GM21390 (cell line): ENCODE measurements around the gene MASP1.

Experiments used
- ATAC-seq: cut with Tn5 transposase; IDR thresholded peaks from one replicate; pipeline ENCODE4 v1.9.1; 2021; ENCODE audit not compliant: unreplicated experiment

The MASP1 gene, protein sequence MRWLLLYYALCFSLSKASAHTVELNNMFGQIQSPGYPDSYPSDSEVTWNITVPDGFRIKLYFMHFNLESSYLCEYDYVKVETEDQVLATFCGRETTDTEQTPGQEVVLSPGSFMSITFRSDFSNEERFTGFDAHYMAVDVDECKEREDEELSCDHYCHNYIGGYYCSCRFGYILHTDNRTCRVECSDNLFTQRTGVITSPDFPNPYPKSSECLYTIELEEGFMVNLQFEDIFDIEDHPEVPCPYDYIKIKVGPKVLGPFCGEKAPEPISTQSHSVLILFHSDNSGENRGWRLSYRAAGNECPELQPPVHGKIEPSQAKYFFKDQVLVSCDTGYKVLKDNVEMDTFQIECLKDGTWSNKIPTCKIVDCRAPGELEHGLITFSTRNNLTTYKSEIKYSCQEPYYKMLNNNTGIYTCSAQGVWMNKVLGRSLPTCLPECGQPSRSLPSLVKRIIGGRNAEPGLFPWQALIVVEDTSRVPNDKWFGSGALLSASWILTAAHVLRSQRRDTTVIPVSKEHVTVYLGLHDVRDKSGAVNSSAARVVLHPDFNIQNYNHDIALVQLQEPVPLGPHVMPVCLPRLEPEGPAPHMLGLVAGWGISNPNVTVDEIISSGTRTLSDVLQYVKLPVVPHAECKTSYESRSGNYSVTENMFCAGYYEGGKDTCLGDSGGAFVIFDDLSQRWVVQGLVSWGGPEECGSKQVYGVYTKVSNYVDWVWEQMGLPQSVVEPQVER

GRCh38 chr3:187291512-187292132, at the start of gene MASP1:
TSS of gene MASP1 (minus strand) at chr3:187291737. CDS start at chr3:187291632, 105 bp downstream.
- ATAC-seq = no peak

DNA sequence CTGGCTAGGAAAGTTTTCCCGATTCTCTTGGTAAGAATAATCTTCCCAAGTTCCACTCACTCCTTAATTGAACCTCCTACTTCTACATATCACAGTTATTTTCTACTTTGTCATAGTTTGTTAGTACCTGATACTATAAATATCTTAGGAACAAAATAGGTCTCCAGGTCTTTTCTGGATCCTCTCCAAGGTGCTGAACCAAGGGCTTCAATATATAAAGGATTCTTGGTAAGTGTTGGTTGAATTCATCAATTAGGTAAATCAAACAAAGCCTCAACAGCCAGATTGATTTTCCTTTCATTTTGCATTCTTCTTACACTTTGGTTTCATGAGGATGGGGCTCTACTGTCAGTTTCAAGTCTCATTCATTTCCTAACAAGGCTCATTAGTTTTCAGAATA, 49.0 kb upstream of the MASP1 start:
- no peak for ATAC-seq

- ATAC-seq = no peak
Measured at GRCh38 chr3:187336322-187336721, 44.8 kb upstream of the MASP1 start.

DNA sequence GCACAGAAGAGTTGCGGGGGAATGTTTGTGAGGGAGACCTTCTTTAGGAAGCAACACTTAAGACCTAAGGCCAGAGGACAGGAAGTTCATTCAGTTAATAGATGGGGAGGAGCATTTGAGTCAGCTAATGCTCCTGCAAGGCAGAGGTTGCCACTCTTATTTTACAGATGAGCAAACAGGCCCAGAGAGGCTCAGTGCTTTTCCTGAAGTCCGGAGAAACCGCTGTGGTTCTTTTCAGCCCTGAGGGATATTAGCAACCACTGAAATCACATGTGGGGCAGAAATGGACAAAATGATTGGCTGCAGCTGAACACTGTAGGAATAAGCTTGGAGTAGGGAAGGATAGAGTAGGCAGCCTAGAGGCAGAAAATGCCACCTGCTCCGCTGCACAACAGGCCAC, 43.4 kb upstream of the MASP1 start:
- ATAC-seq = no peak

- ATAC-seq = no peak
Measured at GRCh38 chr3:187328691-187329090, 37.2 kb upstream of the MASP1 start.

DNA sequence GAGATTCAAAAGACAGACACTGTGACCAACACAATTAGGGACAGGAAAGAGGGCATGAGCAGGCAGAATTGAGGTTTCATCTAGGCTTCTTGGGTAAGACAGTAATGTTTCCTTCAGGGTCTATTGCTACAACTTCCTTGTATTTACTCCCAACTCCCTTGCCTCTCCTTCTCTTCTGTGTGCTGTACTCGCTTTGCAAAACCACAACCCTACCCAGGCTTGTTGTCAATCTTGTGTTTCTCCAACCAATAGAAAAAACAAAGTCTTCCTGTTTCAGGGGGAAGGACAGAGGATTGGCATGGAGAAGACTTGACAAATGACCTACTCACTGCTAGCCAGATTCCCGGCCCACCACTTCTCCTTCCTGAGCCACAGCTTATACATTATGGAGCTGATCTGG, 36.3 kb upstream of the MASP1 start:
- no peak for ATAC-seq

GRCh38 chr3:187325632-187326031, 34.1 kb upstream of the MASP1 start:
- ATAC-seq = no peak

GRCh38 chr3:187323091-187323490, 31.6 kb upstream of the MASP1 start:
- ATAC-seq = no peak

- no peak for ATAC-seq
Measured at GRCh38 chr3:187322291-187322690, 30.8 kb upstream of the MASP1 start.

DNA sequence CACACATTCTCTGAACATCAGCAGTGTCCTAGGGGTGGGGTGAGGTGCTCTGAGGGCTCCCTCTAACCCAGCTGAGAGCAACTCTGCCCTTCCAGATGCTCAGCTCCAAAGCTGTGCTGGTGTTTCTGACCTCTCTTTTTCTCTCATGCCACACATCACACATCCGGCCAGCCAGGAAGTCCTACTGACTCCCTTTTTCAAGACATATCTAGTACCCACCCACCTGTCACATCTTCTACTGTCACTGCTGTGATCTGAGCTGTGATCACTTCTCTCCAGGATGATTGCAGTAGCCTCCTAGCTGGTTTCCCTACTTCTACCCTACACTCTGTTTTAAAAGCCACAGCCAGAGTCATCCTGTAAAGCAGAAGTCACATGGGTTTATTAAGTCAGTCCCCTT, 30.2 kb upstream of the MASP1 start:
- ATAC-seq = no peak

GRCh38 chr3:187319699-187320302, 28.3 kb upstream of the MASP1 start:
- ATAC-seq = peak; percentile 77

DNA sequence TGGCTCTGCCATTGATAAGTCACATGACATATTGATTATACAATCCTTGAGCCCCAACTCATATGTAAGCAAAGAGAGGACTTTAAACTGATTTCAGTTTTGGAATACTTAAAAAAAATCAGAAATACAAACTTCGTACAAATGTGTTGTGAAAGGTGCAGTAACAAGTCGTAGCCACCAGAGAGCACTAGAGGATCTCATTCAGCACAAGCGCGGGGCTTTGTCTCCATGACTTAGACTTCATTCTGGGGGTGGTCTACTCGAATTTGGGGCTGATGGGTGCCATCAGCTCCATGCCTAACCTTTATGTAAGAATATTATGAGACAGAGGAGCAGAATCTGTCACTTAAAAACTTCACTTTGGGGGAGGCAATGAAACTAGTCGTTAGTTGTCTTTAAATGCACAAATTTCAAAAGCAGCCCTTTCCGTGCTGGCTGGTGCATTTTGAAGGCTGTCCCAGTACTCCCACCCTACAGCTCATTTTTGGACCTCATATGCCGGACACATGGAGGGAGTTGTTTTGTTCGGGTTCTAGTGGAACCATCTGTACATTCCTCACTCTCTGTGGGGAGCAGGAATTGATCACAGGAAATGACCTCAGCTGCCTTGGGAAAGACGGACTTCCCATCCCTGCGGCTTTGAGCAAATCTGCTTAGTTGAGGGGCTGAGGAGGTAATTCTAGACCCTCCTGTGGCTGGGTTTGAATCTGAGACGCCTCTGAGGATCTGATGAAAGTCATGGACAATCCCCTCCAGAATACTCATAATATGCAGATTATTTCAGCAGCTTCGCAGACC, 27.5 kb upstream of the MASP1 start:
- ATAC-seq = no peak

- ATAC-seq = no peak
Measured at GRCh38 chr3:187315872-187316271, 24.3 kb upstream of the MASP1 start.

DNA sequence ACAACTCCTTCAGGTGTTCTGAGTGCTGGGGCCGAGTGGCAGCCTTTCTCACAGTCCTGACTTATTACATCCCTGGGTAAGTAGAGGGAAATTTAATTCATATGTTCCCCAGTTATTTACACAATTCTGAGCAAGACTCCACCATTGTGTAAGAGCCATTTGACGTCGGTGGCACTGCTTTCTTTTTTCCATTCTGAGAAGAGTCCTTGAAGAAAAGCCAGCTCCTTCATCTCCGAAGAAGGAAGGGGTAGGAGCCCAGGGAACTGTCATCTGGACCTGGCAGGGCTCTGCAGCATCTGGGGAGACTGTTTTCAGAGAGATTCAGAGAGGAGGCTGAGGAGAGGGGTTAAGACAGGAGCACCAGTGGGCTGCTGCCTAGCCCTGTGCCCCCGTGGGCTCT, 22.6 kb upstream of the MASP1 start:
- ATAC-seq = no peak

DNA sequence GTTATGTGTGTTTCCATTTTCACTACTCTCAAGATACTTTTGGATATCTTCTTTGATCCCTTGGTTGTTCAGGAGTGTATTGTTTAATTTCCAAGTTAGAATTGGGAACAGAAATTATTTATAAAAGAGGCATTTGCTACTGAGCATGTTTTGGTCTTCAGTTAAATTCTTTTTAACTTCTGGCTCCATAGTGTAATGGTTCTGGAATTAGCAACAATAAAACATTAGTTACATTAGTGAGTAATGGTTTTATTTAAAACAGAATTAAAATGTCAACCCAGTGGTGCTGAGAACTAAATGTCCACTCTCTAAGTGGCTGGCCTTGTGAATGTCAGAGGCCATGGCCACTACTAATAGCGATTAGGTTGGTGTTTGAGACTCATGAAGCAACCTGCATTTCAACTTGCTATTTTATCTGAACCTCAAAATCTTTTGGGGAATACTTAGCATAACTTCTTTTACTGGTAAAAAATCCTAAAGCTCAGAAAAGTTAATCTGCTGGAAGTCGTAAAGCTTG, 19.5 kb upstream of the MASP1 start:
- ATAC-seq = no peak

- no peak for ATAC-seq
Measured at GRCh38 chr3:187310226-187310625, 18.7 kb upstream of the MASP1 start.

GRCh38 chr3:187305881-187306280, 14.3 kb upstream of the MASP1 start:
- ATAC-seq = no peak

DNA sequence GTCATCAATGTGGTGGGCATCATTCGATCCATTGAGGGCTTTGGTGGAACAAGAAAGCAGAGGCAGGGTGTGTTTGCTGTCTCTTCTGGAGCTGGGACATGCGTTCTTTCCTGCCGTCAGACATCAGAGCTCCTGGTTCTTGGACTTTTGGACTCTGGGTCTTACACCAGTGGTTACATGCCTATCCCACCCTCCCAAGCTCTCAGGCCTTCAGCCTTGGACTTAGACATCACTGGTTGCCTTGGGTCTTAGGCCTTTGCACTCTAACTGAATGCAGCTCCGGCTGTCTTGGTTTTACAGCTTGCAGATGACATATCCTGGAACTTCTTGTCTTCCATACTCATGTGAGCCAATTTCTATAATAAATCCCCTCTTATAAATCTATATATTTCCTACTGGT, 8.1 kb upstream of the MASP1 start:
- ATAC-seq = no peak

GRCh38 chr3:187296911-187297310, 5.4 kb upstream of the MASP1 start:
- no peak for ATAC-seq

GRCh38 chr3:187296058-187296457, 4.5 kb upstream of the MASP1 start:
- ATAC-seq = no peak
